HG02938 (cell line): ENCODE results near the gene DHX8.

Source experiments
- ATAC-seq: cut with Tn5 transposase; IDR thresholded peaks from one replicate; pipeline ENCODE4 v1.9.1; 2021; ENCODE audit warnings: mild to moderate bottlenecking, moderate library complexity; ENCODE audit not compliant: unreplicated experiment

Gene DHX8

DNA sequence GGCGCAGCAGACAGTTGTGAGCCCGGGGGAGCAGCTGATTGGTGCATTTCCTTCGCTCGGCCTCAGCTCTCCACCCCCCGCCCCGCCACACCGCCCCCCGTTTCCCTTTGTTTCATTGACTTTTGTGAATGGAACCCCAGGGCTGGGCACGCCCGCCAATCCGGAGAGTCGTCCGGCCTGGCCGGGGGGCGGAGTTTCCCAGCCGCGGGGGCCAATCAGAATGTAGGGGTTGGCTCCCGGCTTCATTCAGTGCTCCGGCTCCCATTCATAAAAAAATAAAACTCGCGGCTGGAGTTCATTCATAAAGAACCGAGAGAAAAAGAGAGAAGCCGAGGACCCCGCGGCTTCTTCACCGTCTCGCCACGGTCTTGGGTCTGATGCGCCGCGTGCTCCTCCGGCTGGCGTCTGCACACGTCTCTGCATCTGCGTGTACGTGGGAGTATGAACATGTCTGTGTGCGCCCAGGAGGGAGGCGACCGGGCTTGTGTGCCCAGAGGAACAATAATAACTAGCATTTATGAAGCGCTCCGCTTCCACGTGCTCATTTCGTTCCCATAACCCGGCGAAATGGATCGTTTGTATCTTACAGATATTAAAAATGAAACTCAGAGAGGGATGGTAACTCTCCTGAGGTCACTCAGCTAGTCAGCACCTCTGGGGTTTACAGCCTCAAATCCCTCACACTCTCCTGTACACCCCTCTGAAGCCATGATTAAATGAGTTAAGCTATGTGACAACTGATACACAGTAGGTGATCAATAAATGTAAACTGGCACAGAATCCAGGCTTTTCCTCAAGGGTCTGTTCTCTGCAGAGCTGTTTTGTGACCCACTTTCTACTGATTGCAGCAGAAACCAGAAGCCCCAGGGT, 62.8 kb downstream of the DHX8 start, which contains the start of gene ETV4:
Gene ETV4 (minus strand): TSS at position 22 of the 870 bp plus-strand sequence. CDS start 723 bp downstream, outside the sequence.
- ATAC-seq, result peak; percentile 74

DNA sequence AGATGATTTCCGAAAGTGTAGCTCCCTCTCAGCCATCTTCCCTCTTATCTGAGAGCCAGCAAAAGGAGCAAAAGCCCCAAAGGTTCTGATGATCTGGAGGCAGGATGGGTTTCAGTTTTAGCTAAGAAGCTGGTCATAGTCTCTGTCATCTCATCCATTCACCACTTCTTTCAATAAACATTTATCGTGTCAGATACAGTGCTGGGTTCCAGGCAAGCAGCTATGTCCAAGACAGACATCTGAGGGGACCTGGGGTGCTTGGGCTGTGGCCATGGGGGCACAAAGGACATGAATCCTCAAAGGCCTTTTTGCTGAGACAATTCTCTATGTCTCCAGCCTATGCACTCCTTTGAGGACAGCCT, 63.4 kb downstream of the DHX8 start:
- no peak for ATAC-seq

DNA sequence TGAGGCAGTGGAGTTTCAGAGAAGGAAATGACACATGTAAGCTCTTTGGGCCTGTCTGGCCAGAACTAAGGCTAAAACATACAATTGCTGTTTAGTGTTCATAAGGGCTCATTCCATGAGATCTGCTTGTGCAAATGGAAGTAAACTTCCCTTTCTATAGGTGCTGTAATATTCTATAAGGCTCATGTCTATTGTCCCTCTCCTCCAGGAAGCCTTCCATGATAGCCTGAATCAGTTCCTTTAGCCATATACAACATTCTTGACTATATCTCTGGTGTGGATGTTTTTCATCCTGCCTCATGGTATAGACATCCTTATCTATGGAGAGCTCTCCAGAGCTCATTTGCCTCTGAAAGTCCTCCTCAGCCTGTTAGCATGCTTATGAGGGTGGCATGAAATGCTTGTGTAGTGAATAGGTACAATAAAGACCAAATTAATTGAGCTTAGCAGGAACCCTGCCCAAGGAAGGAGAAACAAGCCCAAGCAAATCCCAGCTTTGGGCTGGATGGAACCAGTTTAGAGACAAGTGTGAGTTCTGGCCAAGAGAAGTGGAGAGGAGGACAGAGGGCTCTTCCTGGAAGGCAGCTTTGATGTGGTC, 64.0 kb downstream of the DHX8 start:
- no peak for ATAC-seq

GRCh38 chr17:43548689-43549379, 65.1 kb downstream of the DHX8 start:
- no peak for ATAC-seq

- no peak for ATAC-seq
Observed at GRCh38 chr17:43549496-43549895, 65.7 kb downstream of the DHX8 start.

- no peak for ATAC-seq
Observed at GRCh38 chr17:43550754-43551153, 67.0 kb downstream of the DHX8 start.

DNA sequence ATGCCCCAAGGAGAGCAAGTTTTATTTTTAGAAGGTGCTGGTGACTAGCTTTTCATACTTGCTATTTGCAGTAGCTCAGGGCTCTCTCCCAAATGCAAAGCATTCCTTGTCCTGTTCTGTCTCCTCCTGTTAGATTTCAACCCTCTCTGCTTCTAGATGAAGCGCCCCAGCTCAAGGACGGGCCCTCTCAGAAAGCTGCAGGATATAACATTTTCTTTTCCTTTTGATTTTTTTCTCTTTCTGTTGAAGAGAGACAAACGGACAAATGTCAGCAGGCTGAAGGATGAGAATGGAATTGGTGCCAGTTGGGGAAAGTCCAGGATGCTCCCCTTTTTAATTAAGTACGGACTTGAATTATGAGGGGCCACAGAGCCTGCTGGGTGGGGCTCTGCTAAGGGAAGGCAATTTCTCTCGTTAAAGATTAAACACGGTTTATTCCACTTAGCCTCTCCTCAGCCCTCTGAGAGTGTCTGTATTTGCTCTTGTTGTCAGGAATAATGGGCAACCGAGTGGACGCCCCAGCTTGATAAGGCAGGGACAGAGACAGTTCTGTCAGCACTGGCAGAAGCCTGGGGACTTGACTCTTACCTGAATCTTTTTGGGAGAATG, 68.6 kb downstream of the DHX8 start:
- no peak for ATAC-seq

- no peak for ATAC-seq
Observed at GRCh38 chr17:43553573-43553972, 69.8 kb downstream of the DHX8 start.

GRCh38 chr17:43554857-43555256, 71.1 kb downstream of the DHX8 start:
- ATAC-seq, result no peak

DNA sequence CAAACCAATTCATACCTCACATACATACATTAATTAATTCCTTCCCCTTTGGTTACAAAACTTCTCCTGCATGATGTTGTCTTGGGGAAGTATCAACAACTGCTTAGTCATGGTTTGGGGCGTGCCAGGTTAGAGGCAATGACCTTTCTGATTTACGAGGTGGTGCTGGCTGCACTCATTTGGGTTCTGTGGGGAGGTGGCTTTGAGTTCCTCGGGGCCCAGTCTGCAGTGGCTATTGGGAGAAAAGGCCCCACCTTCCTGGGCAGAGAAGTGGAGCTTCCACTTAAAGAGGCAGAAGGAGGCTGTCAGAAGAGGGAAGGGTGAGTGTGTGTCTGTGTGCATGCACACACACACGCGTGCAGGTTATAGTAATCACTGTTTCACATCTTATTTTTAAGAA, 72.5 kb downstream of the DHX8 start:
- ATAC-seq, result no peak

GRCh38 chr17:43558805-43559160, 75.0 kb downstream of the DHX8 start:
- no peak for ATAC-seq

GRCh38 chr17:43559161-43559816, 75.5 kb downstream of the DHX8 start:
- no peak for ATAC-seq

DNA sequence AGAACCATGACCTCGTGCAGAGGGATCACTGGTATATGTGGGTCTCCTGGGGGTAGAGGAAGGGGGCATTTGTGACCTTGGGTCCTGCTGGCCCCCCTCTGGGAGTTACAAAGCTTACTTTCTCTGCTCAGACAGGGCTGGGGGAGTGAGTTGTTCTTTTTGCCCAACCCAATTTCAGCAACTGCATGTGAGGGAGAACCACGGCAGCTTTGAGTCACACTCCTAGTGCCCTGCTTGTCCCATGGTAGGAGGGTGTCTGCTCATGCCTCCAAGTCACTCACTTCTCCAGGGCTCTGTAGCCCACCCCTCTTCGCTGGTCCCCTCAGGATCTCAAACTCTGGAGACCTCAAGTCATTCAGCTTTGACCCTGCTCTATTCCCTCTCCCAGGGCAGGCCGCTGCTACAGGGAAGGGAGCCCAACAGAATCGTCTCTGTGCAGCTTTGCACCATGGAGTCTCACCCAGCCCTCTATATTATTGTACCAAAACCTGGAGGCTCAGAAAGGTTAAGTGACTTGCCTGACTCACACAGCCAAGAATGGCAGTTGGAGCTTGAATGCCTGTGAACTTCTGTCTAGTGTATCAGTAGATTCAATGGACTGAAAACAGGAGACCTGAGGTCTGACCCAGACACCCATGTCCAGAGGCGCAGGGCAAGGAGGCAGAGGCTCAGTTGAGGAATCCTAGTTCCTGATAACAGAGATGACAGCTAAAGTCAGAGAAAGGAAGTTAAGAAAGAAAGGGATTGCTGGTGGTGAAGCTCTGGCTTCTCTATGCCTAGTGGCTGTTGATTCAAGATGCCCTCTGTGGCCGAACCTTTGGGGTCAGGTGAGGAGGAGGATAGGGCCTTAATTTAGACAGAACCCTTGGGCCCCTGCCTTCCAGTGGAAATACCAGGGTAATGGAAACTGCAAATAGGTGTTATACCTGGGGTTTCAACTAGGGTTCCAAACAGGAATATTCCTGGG, 77.0 kb downstream of the DHX8 start:
- ATAC-seq, result no peak

GRCh38 chr17:43562679-43563599, 79.2 kb downstream of the DHX8 start:
- ATAC-seq, result no peak

- ATAC-seq, result no peak
Observed at GRCh38 chr17:43563600-43564594, 80.1 kb downstream of the DHX8 start.

DNA sequence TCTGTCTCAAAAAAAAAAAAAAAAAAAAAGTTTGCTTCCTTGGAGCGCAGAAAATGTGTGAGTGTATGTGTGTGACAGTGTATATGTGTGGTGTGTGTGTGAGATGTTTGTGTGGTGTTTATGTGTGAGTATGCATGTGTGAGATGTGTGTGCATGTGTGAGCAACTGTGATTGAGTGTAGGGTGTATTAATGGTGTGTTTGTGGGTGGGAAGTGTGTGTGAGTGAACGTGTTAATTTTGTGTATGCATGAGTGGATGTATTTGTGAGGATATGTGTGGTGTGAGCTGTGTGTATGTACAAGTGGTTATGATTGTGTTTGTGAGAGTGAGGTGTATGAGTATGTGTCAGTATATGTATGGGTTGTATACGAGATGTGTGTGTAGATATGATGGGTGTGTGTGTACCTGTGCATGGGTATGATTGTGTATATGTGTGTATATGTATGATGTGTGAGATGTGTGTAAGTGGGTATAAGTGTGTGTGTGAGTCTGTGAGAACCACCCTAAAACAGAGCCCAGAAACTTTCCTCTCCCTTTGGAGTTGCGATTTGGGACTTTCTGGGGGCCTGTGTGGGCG, 84.8 kb downstream of the DHX8 start:
- ATAC-seq, result no peak

DNA sequence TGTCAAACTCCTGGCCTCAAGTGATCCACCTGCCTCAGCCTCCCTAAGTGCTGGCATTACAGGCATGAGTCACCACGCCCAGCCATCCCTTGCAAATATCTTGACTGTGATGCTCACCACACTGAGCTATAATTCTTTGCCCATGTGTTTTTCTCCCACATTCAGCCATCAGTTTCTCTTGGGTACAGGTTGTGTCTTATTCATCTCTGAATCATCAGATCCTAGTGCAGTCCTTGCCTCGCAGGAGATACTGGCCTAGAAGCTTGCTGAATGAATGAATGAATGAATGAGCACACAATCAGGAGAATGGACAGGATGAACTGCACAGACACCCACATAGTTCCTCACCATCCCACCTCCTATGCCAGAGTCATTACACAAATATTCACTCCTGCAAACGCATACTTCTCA, 86.7 kb downstream of the DHX8 start:
- ATAC-seq, result no peak
